ENCODE measurements around the gene PSMD3. TPM values are rescaled to one million over a fixed set of nuclear protein-coding genes. Genes with fewer than 3 reads are reported as not detected.

The PSMD3 gene
- total RNA-seq, 4 donors from 2014 or later = 65.2 to 87.9 (median 73.7) TPM

DNA sequence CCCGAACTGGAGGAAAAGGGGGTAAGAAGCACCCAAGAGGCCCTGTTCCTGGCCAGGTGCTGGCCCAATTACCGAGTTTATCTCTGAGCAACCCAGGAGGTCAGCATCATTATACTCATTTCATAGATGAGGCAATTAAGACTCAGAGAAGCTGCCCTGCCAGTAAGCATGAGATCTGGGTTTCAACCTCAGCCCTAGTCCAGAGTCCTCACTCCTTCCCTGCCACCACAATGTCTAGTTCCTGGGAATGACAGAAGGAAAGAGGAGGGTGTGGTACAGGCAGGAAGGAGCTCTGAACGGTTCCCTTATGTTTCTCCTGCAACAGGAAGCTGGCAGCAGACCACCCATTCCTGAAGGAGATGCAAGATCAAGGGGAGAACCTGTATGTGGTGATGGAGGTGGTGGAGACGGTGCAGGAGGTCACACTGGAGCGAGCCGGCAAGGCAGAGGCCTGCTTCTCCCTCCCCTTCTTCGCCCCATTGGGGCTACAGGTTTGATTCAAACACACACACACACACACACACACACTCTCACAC is 10.4 kb upstream of the PSMD3 start:
- Histone ChIP-seq H3K27me3 (no peaks in the 10 kb centered on the region), H3K4me3 (no peak overlapping the region), H3K27ac (no peak overlapping the region), H3K36me3 (no peaks in the 10 kb centered on the region), H3K9me3 (no peaks in the 10 kb centered on the region), H3K4me1 (peaks cover 0 to 3% (median 0%) of the 10 kb centered on the region in 4 donors)
- TF ChIP-seq POLR2A (IDR thresholded peaks at IDR 0.05) (no peak), CTCF (IDR thresholded peaks at IDR 0.05) (no peak)
- DNase-seq = peak in 1 of 3 donors; percentile 53

- Histone ChIP-seq H3K36me3 (no peaks in the 10 kb centered on the region), H3K27me3 (no peaks in the 10 kb centered on the region), H3K9me3 (no peaks in the 10 kb centered on the region), H3K4me3 (no peak overlapping the region), H3K27ac (no peak overlapping the region), H3K4me1 (peaks cover 0 to 3% (median 0%) of the 10 kb centered on the region in 4 donors)
- DNase-seq = no peak
- TF ChIP-seq CTCF (IDR thresholded peaks at IDR 0.05) = no peak
- no peak for TF ChIP-seq POLR2A (IDR thresholded peaks at IDR 0.05)
These were observed 9.5 kb upstream of the PSMD3 start for GRCh38 chr17:39971076-39971603.

- H3K9me3 ChIP-seq = no peaks in the 10 kb centered on the region
- H3K36me3 ChIP-seq = no peaks in the 10 kb centered on the region
- H3K4me1 ChIP-seq = peaks cover 0 to 3% (median 0%) of the 10 kb centered on the region in 4 donors
- no peak overlapping the region for H3K4me3 ChIP-seq
- peak overlapping the region in 1 of 4 donors; percentile 9 for H3K27ac ChIP-seq
- no peak for TF ChIP-seq CTCF (IDR thresholded peaks at IDR 0.05)
- no peak for TF ChIP-seq POLR2A (IDR thresholded peaks at IDR 0.05)
- H3K27me3 ChIP-seq = no peaks in the 10 kb centered on the region
- DNase-seq = no peak
These were observed 8.3 kb upstream of the PSMD3 start for GRCh38 chr17:39972271-39972670.

DNA sequence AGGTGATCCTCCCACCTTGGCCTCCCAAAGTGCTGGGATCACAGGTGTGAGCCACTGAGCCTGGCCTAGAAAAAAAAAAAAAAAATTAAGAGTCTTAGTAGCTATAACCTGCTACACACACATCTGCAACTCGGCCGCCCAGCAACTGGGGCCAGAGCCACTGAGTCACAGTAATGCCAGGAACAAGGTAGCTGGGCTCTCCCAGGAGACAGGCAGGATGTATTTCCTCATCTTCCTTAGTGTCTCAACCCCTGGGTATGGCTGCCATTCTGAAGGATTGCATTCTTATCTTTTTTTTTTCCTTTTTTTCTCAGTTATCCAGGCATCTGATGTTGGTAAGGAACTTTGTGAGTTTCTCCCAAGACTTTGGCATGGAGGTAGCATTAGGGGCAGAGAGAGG is 7.1 kb upstream of the PSMD3 start:
- TF ChIP-seq POLR2A (IDR thresholded peaks at IDR 0.05) = no peak
- no peak for TF ChIP-seq CTCF (IDR thresholded peaks at IDR 0.05)
- Histone ChIP-seq H3K27ac (no peak overlapping the region), H3K9me3 (no peaks in the 10 kb centered on the region), H3K36me3 (no peaks in the 10 kb centered on the region), H3K4me3 (no peak overlapping the region), H3K4me1 (peaks cover 0 to 3% (median 0%) of the 10 kb centered on the region in 4 donors), H3K27me3 (no peaks in the 10 kb centered on the region)
- DNase-seq = no peak

DNA sequence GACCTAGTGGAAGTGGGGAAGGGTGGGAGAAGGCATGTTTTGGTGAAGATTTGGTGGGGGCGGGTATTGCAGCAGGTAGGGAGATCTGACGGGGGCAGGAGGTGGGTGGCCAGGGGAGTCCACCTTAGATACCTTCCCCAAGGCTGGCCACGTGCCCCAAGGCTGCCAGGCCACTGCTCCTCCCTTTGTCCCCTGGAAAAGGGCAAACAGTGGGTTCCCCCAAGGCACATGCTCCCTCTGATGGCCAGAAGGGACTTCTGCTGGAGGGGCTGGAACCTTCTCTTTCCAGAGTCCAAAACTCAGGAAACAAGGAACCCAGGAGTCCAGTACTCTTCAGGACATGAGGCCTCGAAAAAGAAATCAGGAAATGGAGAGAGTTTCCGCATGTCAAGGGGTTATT is 6.2 kb upstream of the PSMD3 start:
- no peak overlapping the region for H3K4me3 ChIP-seq
- DNase-seq = no peak
- H3K27ac ChIP-seq = no peak overlapping the region
- peaks cover 0 to 2% (median 0%) of the 10 kb centered on the region in 4 donors for H3K4me1 ChIP-seq
- no peak for TF ChIP-seq CTCF (IDR thresholded peaks at IDR 0.05)
- TF ChIP-seq POLR2A (IDR thresholded peaks at IDR 0.05) = no peak
- H3K36me3 ChIP-seq = no peaks in the 10 kb centered on the region
- H3K9me3 ChIP-seq = no peaks in the 10 kb centered on the region
- H3K27me3 ChIP-seq = no peaks in the 10 kb centered on the region

All from Peyer's patch (tissue), 4 donors.